ENCODE results near the gene RNF151. TPM values are rescaled to one million over a fixed set of nuclear protein-coding genes. Genes with fewer than 3 reads are reported as not detected.

The RNF151 gene
- total and polyA plus RNA-seq, 2 donors from 2014 or later: not detected

DNA sequence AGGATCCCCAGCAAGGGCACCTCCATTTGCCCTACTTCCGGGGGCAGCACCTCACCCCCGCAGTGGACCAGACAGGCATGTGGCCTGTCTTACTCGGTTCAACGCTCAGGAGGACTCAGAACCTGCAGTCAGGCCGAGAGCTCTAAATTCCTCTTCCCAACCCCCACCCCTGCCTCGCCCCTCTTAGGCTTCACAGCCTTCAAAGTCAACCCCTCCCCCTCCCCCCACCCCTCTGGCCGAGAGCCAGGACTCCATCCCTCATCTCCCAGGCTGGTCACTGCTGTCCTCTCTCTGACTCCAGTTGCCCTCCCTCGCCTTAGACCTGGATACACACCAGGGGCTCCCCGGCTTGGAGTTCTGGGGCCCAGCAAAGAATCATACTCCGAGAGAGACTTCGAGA lies 40.4 kb upstream of the RNF151 start:
- intact Hi-C loops (cut with DNase I): loop anchor here (10.0 kb wide), 1 partner anchor 71 kb away; no protein-coding TSS in a partner anchor
- Histone ChIP-seq H3K9ac (ENCODE audit: low read length in 3 of 3) (no peak overlapping the region), H3K9me3 (ENCODE audit: control insufficient read depth in 2 of 3, insufficient read depth in 1 of 3, low read length in 3 of 3) (no peaks in the 10 kb centered on the region), H3K27ac (ENCODE audit: low read depth in 2 of 2, low read length in 2 of 2) (no peak overlapping the region), H3K27me3 (ENCODE audit: control insufficient read depth, insufficient read depth, low read length) (peaks cover 7% of the 10 kb centered on the region), H3K4me3 (ENCODE audit: low read length in 3 of 3) (no peak overlapping the region), H3K36me3 (ENCODE audit: control insufficient read depth in 2 of 3, insufficient read depth in 3 of 3, low read length in 3 of 3) (no peaks in the 10 kb centered on the region), H3K4me1 (ENCODE audit: control insufficient read depth in 2 of 3, insufficient read depth in 2 of 3, low read depth in 1 of 3, low read length in 3 of 3) (no peaks in the 10 kb centered on the region)
- no peak for FAIRE-seq
- TF ChIP-seq, protein P1, sequence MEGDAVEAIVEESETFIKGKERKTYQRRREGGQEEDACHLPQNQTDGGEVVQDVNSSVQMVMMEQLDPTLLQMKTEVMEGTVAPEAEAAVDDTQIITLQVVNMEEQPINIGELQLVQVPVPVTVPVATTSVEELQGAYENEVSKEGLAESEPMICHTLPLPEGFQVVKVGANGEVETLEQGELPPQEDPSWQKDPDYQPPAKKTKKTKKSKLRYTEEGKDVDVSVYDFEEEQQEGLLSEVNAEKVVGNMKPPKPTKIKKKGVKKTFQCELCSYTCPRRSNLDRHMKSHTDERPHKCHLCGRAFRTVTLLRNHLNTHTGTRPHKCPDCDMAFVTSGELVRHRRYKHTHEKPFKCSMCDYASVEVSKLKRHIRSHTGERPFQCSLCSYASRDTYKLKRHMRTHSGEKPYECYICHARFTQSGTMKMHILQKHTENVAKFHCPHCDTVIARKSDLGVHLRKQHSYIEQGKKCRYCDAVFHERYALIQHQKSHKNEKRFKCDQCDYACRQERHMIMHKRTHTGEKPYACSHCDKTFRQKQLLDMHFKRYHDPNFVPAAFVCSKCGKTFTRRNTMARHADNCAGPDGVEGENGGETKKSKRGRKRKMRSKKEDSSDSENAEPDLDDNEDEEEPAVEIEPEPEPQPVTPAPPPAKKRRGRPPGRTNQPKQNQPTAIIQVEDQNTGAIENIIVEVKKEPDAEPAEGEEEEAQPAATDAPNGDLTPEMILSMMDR (IDR thresholded peaks at IDR 0.05; ENCODE audit: borderline replicate concordance, extremely low read depth, insufficient read depth): no peak
- peak in 3 of 5 donors; percentile 57 to 76 (median 71) for DNase-seq

DNA sequence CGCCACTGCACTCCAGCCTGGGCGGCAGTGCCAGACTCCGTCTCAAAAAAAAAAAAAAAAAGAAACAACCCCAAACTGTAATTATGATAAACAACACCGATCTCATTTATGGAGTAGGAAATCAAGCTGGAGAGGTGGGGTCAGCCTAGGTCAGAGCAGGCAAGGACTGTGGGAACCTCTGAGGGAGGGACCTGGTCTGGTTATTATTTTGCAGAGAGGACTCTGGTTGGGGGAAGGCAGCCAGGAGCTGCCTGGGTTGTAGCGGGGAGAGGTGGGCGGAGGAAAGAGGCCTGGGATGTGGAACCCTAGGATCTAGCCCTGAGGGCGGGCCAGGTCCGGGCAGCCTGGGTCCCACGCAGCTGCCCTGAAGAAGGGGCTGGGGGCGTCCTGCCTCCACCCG lies 37.6 kb upstream of the RNF151 start:
- Histone ChIP-seq H3K9ac (ENCODE audit: low read length in 3 of 3) (no peak overlapping the region), H3K4me1 (ENCODE audit: control insufficient read depth in 2 of 3, insufficient read depth in 2 of 3, low read depth in 1 of 3, low read length in 3 of 3) (no peaks in the 10 kb centered on the region), H3K36me3 (ENCODE audit: control insufficient read depth in 2 of 3, insufficient read depth in 3 of 3, low read length in 3 of 3) (no peaks in the 10 kb centered on the region), H3K9me3 (ENCODE audit: control insufficient read depth in 2 of 3, insufficient read depth in 1 of 3, low read length in 3 of 3) (no peaks in the 10 kb centered on the region), H3K27me3 (ENCODE audit: control insufficient read depth, insufficient read depth, low read length) (no peaks in the 10 kb centered on the region), H3K4me3 (ENCODE audit: low read length in 3 of 3) (peak overlapping the region in 1 of 3 donors; percentile 53), H3K27ac (ENCODE audit: low read depth in 2 of 2, low read length in 2 of 2) (no peak overlapping the region)
- FAIRE-seq (no peak), DNase-seq (peak in 2 of 5 donors; percentile 54 to 77)
- intact Hi-C loops (cut with DNase I): loop anchor here (10.0 kb wide), 1 partner anchor 74 kb away; no protein-coding TSS in a partner anchor
- TF ChIP-seq, protein P1 (IDR thresholded peaks at IDR 0.05; ENCODE audit: borderline replicate concordance, extremely low read depth, insufficient read depth): no peak

DNA sequence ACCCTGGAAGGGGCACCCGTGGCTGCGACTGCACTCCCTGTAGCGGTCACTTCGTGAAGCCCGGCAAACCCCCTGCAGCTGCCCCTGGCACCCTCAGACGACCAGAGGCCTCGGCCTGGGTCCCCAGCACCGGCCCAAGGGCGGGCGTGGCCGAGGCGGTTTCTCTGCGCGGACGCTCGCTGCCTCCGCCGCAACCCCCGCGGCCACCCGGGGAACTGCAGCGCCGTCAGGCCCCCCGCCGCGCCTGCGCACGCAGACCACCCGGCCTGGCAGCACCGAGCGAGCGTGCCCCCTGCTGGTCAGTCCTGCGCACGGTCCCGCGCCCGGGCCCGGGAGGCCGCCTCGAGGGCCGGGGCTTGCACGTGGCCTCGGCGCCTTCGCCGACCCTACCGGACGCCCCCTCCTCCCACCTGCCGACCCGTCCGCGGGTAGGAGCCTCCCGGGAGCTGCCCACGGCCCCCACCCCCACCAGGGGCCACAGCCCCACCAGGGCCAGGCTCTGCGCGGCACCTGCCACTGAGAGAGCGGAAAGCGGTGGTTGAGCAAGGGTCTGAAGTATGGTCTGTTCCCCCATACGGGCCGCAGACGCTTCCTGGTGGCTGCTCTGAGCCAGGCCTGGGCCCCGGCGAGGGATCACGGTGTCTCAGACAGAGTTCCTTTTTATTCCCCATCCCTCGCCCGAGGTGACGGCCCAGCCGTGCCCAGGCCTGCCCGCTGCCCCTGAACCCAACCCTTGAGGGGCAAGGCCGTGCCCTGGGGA lies 36.9 kb upstream of the RNF151 start:
- no peak for FAIRE-seq
- H3K9ac ChIP-seq (ENCODE audit: low read length in 3 of 3): no peak overlapping the region
- no peaks in the 10 kb centered on the region for H3K36me3 ChIP-seq (ENCODE audit: control insufficient read depth in 2 of 3, insufficient read depth in 3 of 3, low read length in 3 of 3)
- TF ChIP-seq, protein P1 (IDR thresholded peaks at IDR 0.05; ENCODE audit: borderline replicate concordance, extremely low read depth, insufficient read depth): peak; percentile 99
- intact Hi-C loops (cut with DNase I): loop anchor here (10.0 kb wide), 1 partner anchor 75 kb away; no protein-coding TSS in a partner anchor
- H3K27ac ChIP-seq (ENCODE audit: low read depth in 2 of 2, low read length in 2 of 2): no peak overlapping the region
- H3K27me3 ChIP-seq (ENCODE audit: control insufficient read depth, insufficient read depth, low read length): no peaks in the 10 kb centered on the region
- DNase-seq: peak; percentile 91 to 96 (median 94)
- H3K9me3 ChIP-seq (ENCODE audit: control insufficient read depth in 2 of 3, insufficient read depth in 1 of 3, low read length in 3 of 3): no peaks in the 10 kb centered on the region
- H3K4me1 ChIP-seq (ENCODE audit: control insufficient read depth in 2 of 3, insufficient read depth in 2 of 3, low read depth in 1 of 3, low read length in 3 of 3): no peaks in the 10 kb centered on the region
- peak overlapping the region in 2 of 3 donors; percentile 24 to 53 for H3K4me3 ChIP-seq (ENCODE audit: low read length in 3 of 3)
